DMS79 (cell line): ENCODE measurements around the gene ABCB11.
"Not testable (repeated sequence)": the region's sequence is repeated elsewhere in the genome, so short reads cannot be mapped to it uniquely, and the experiment has no call there.

Source experiments
- DNase-seq: peaks from one replicate; lab custom pipeline; 2025; lab: John Stamatoyannopoulos, UW

ABCB11 gene

DNA sequence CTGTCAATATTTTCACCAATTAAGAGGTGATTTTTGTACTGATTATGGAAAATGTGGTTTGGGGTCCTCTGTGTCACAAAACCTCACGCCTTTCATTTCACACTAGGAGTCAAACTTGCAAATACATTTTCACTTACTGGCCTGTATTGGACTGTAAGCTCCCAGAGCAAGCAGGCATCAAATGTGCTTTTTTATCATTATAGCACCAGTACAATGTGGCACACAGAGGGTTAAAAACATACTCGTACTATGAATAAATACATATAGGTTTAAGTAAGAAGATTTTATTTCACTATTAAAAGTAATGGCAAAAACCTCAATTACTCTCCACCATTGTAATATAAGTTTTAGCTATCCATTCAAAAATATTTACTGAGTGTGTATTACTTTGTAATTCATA is 56.7 kb downstream of the ABCB11 start:
- DNase-seq: no peak

DNA sequence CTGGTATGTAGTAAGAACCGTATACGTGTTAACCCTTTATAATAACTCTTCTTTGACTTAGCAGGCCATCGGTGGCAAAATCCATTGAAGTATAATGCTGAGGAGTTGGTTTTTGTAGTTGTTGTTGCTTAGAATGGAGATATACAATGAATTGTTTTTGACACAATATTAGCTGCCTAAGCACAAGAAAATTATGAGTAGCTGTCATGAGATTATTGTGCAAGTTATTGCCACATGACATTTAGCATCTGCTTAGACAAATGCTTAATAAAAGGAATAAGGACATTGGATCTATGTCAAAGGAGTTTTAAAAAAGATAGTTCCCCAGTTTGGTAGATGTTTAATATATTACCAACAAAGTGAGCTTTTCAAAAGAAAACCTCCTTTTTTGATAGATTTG is 59.9 kb downstream of the ABCB11 start:
- DNase-seq: no peak

DNA sequence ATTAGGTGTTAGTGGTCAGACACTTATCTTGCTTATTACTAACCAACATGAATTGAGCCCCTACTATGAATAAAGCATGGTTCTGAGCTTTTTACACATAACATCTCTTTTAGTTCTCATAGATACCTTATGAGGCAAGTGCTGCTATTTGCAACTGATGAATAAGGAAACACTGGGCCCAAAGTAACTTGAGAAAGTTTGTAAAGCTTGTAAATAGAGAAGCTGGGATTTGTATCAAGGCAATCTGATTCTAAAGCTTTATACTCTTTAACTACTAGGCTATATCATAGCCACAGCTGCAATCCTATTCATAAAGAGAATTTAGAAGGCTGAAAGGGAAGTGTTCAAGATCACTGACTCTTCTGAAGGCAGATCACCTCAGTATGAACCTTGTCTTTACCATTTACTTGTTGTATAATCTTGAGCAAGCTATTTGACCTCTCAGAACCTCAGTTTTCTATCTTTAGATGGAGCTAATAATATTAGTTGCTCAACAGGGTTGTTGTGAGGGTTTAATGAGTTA is 60.4 kb downstream of the ABCB11 start:
- no peak for DNase-seq

DNA sequence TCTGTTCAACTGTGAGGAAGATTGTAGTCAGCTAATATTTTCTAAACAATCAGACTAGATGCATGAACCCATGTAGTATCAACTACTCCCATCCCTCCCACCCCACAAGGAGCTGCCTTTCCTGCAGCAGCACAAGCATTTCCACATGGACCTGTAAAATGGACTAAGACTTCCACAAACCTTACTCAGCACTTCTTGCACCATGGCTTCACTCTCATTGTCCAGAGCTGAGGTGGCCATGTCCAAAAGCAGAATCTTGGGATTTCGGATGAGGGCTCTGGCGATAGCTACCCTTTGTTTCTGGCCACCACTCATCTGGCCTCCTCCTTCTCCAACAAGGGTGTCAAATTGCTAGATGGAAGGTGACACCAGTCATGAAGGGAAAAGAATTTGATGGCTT is 61.3 kb downstream of the ABCB11 start:
- no peak for DNase-seq

DNA sequence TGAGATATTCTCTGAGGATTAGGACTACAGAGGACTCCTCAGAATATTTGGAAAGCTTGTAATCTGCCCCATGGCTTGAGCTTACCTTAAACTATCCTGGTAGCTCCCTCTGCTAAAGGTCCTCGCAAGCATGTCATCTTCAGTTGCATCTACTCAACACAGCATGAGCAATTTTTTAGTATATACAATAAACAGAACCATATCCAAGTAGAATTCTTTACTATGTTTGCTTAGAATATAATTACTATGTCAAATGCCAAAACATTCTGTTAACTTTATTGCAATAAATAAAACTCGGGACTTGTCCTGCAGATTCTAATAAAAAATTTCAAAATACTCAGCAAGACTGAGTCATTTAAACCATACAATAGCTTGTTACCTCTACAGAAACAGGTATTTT is 62.8 kb downstream of the ABCB11 start:
- DNase-seq: no peak

DNA sequence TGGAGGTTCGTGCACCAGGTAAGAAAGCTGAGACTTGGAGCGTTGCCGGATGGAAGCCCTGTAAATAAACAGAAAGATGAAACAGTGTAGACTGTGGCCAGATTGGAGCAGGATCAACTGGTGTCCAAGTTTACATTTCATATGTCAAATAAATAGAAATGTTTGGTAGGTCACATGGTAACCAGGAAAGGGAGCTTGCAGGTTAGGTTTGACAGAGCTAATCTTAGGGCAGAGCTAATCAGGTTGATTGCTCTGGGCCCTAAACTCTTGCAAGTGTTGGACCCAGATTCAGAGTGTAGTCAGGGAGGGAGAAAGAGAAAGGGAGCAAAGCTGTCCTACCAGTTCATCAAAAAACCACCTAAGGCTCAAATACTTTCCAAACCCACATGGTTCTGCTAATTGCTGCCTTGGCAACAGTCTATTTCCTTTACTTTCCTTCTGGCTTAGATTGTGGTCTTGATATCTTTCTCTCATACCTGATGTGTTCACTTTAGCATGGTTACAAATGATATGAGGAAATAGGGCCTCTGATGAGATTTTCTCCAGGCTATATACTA is 66.8 kb downstream of the ABCB11 start:
- DNase-seq: no peak

DNA sequence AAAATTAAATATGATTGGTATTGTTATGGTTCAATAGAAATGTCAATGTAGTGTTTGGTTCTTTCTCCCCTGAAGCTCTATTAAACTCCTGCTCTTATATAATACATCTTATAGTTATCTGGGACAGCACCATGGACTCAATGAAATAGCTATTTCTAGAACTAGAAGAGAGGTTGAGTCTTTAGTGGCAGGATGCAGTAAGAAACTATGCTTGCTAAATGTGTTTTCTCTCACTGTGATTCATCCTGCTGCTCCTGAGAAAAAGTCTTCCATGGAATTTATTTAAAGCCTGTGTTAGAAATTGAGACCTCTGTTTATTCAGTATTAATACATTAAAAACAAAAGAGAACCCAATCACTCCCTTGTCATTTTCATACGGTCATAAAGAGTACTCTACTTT is 68.5 kb downstream of the ABCB11 start:
- no peak for DNase-seq

DNA sequence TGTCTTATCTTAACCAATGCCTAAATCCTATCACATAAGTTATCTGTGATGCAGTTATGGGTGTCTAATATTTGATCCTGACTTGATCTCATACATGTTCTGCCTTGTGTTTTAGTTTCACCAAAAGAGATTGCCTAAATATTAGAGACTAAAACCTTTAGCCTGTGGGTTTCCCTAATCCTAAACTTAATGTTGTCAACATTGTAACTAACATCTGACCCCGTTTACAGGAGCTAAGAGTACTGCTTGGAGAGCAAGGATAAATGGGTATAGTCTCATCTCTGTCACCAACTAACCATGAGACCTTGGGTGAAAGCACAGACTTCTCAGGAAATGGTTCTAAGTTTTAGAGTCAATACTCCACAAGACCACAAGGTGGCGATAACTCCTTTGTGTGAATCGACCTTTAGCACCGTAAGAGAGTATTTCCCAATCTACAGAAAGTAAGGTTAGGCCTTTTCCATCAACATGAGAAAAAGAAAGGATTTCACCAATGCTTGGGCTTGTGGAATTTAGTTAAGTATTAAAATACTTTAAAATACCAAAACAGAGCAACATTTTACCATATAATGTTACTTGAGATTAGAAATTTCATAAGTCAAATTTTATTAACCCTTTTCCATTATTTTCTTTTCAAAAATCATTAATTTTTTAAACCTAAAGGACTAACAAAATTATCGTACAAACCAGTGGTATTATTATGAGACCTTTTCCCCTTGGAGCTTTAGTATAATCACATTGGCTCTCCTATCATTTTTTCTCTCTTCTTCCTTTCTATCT is 69.5 kb downstream of the ABCB11 start:
- peak; percentile 20 for DNase-seq

DNA sequence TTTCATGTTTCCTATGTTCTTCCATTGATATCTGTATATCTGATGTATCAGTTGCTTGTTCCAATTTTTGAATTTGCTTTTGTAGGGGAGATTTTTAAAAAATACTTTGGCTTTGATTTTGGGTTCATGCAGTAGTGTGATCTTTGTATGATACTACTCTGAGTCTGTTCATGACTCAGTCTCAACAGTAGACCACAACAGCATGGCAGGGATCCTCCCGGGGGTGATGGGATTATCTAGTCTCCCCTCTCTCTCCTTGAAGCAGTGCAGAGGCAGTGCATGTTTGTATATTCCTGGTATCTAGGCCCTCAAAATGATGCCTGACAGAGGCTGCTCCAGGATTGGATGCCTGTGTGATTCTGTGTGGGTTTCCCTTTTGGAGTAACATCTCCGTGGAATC is 74.7 kb downstream of the ABCB11 start:
- DNase-seq: no peak

DNA sequence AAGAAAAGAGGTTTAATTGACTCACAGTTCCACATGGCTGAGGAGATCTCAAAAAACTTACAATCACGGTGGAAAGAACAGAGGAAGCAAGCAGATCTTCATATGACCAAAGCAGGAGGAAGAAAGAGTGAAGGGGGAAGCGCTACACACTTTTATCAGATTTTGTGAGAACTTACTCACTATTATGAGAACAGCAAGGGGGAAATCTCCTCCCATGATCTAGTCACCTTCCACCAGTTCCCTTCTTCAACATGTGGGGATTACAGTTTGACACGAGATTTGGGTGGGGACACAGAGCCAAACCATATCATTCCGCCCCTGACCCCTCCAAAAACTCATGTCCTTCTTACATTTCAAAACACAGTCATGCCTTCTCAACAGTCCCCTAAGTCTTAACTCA is 75.8 kb downstream of the ABCB11 start:
- no peak for DNase-seq

DNA sequence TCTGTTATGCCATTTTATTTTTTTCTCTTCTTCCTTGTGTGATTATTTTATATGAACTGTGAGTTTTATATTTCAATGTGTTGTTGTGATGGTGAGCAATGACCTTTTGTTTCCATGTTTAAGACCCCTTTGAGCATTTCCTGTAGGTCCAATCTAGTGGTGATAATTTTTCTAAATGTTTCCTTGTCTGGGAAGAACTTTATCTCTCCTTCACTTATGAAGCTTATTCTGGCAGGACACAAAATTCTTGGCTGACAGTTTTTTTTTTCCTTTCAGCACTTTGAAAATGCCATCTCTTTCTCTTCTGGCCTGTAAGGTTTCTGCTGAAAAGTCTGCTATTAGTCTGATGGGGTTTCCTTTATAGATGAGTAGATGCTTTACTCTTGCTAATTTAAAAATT is 76.9 kb downstream of the ABCB11 start:
- DNase-seq: no peak

DNA sequence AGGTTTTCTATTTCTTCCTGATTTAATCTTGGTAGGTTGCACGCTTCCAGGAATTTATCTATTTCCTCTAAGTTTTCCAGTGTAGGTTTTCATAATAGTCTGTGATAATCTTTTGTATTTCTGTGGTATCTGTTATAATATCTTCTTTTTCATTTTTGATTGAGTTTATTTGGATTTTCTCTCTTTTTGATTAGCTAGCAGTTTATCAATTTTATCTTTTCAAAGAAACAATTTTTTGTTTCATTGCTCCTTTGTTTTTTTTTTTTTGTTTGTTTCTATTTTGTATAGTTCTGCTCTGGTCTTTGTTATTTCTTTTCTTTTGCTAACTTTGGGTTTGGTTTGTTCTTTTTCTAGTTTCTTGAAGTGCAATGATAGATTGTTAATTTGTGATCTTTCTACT is 78.7 kb downstream of the ABCB11 start:
- no peak for DNase-seq

DNA sequence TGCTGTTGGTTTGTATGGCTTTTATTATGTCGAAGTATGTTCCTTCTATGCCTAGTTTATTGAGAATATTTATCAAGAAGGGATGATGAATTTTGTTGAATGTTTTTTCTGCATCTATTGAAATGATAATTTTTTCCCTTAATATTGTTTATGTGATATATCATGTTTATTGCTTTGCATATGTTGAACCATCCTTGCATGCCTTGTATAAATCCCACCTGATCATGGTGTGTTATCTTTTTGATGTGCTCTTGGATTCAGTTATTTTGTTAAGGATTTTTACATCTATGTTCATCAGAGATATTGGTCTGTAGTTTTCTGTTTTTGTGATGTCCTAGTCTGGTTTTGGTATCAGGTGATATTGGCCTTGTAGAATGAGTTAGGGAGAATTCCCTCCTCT is 79.3 kb downstream of the ABCB11 start:
- DNase-seq: no peak

DNA sequence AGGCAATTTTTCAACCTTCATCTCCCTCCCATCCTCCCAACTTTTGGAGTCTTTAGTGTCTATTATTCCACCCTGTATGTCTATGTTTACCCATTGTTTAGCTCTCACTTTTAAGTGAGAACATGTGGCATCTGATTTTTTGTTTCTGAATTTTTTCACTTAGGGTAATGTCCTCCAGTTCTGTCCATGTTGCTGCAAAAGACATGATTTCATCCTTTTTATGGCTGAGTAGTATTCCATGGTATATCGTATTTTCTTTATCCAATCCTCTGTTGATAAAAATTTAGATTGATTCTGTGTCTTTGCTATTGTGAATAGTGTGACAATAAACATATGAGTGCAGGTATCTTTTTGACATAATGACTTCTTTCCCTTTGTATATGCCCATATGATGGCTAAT is 81.8 kb downstream of the ABCB11 start:
- DNase-seq: no peak

DNA sequence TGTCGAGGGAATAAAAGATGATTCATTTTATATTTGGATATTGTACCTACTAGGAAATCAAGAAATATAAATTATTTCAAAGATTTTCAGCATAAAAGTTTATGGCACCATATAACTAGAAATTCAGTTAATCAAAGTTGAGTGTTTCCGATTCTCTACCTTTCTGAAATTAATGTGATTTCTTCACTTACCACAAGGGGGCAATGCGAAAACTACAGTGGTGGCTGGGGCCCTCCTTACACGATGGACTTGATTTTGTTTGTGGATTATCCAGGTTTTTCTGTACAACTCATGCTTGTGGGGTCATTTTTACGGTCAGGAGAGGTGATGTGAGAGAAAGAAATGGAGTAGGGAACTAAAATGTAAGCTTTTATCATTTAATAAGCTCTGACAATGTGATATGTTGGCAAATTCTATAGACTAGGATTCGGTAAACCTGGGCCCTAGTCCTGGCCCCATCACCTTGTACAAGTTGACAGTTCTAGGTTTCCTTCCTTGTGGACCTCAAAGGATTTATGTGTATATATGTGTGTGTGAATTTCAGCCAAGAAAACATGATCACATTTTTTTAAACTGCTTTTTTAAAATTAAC is 82.4 kb downstream of the ABCB11 start:
- no peak for DNase-seq

DNA sequence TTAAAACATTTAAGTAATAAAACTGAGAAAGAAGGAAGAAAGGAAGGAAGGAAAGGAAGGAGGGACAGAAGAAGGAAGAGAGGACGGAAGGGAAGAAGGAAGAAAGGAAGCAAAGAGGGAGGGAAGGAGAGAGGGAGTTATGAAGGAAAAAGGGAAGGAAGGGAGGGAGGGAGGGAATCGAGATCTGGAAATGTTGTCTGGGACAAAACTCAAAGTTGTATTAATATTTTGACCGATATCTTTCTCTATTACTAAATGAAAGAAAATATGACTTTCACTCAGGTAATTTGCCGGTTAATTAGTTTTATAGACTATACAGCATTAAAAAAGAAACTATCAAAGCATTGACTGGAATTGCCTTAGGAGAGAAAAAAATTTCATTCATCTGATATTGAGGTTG is 85.6 kb downstream of the ABCB11 start:
- no peak for DNase-seq

DNA sequence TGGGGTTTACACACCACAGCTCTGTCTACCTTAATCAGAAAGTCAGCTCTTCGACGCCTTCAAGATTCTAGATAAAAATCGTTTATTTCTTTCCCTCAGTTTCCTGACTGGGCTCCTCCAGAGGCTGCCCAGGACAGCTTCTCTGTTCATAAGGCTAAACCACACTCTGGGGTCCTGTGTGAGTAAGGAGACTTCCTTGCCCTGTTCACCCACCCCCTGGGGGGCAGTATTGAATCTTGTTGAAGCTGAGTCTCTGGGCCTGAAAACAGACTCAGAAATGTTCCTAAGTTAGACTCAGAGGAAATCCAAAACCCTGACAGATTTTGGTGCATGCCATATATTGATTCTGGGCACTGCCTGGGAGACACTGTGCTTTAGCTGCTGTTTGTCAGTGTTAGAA is 87.1 kb downstream of the ABCB11 start:
- DNase-seq: no peak

DNA sequence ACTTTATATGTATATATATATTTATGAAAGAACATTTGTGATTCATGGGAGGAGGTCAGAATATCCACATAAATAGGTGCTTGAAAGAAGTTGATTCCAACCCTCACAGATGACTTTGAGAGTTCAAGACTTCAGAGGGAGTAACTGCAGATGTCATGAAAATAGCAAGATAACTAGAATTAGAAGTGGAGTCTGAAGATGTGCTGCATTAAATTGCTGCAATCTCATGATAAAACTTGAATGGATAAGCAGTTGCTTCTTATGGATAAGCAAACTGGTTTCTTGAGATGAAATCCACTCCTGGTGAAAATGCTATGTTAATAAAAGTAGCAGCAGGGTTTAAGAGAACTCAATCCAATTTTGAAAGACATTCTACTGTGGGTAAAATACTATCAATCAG is 89.8 kb downstream of the ABCB11 start:
- no peak for DNase-seq

DNA sequence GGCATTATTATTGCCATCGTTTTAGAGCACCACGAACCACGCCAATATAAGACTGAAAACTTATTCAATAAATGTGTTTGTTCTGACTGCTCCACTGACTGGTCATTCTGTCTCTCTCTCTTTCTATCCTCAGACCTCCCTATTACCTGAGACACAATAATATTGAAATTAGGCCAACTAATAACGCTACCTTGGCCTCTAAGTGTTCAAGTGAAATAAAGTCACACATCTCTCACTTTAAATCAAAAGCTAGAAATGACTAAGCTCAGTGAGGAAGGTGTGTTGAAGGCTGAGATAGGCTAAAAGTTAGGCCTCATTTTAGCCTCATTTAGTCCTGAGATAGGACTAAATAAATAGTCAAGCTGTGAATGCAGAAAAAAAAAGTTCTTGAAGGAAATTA is 91.2 kb downstream of the ABCB11 start:
- DNase-seq: no peak

DNA sequence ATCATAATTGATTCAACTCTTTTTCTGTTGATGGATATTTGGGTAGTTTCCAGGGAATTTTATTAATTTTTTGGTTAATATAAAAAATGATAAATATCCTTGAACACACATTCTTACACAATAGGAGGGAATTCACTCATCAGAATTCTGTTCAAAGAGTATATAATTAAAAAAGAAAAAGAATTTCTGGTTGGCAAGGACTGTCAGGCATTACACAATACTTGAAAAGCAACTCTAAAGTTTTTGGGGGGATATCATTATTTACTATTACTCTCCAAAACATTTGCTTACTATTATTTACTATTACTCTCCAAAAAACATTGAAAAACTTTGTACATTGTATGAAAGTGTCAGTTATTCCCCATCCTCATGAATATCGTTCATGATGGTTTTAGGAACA is 92.1 kb downstream of the ABCB11 start:
- DNase-seq: no peak

DNA sequence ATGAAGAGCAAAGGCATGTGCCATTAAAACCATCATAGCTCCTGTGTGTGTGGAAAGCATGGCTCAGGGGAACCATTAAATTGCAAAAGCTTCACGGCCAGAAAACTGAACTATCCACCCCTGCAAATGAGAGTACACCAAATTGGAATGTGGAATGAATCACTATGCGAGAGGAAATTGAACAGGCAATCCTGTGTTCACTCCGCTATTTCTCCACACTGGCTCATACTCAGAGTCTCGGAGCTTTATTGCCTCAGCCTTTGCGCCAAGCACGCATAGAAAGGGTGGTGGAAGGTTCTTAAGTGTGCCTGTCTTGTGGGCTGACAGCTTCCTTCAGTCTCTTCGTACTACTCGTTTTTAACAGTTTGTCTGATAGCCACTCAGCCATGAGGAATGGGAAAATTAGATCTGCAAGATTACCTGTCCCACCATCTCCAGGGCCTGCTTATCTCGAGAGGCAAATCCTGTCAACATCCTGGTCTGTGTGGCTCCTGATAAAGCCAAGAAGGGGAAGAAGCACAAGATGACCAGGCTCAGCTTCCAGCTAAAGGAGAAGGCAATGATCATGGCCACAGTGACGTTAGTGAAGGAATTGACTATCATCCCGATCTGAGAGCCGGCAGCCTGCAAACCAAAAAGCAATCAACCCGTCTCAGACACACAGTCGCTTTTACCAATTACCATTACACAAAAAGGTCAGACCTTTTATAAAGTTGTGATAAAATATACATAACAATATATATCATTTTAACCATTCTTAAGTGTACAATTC is 95.1 kb downstream of the ABCB11 start:
- DNase-seq: no peak

DNA sequence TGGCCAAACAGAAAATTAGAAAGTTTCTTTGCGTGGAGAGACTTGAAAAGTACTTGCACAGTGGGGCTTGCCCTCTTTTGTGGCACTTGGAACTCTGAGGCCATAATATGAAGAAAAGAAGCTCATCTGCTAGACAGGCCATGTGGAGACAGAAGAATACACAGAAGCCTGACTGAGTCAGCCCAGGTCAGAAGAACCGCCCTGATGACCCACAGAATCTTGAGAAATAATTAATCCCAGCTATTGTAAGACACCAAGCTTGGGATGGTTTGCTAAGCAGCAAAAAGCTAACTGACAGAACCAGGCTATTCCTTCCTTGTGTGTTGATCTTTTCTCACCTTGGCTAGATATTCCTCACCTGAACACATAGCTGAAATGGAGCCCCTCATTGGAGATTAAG is 96.3 kb downstream of the ABCB11 start:
- DNase-seq: no peak

DNA sequence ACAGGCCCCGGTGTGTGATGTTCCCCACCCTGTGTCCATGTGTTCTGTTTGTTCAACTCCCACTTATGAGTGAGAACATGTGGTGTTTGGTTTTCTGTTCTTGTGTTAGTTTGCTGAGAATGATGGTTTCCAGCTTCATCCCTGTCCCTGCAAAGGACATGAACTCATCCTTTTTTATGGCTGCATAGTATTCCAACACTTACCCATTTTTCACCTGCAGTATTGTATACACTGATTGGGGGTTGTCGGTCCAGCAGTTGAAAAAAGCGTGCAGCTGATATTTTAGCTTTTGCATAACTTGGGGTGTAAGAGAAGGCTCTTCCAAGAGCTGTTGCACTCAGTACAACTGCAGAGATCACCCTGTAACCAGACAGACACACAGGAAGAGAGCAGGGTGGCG is 99.0 kb downstream of the ABCB11 start:
- DNase-seq: not testable (repeated sequence)
